ENCODE measurements around the gene ID2. TPM values are rescaled to one million over a fixed set of nuclear protein-coding genes. Genes with fewer than 3 reads are reported as not detected.
A peak's percentile ranks its signal among the peaks of the same experiment; 100 is the strongest.

The ID2 gene
- total RNA-seq, 1 experiment from 2014 or later = 209 TPM

- H3K36me3 ChIP-seq = no peaks in the 10 kb centered on the region
- peak overlapping the region; percentile 23; the same call in 1 of the 2 replicates for H3K27ac ChIP-seq
- no peaks in the 10 kb centered on the region for H3K9me3 ChIP-seq (replicated peaks)
- H3K27me3 ChIP-seq (replicated peaks) = no peaks in the 10 kb centered on the region
- peaks cover 27% of the 10 kb centered on the region for H3K4me1 ChIP-seq (replicated peaks)
- no peak overlapping the region for H3K4me3 ChIP-seq
- DNase-seq (ENCODE audit: low read depth in 1 of 2, low spot score in 2 of 2) = peak in 1 of 2 experiments; percentile 81
These were observed 25.7 kb upstream of the ID2 start for GRCh38 chr2:8656160-8656641.

- H3K27ac ChIP-seq = peak overlapping the region; percentile 23; the same call in 1 of the 2 replicates
- no peaks in the 10 kb centered on the region for H3K27me3 ChIP-seq (replicated peaks)
These were observed 25.0 kb upstream of the ID2 start for GRCh38 chr2:8656811-8657210.

GRCh38 chr2:8657423-8658062 lies 24.3 kb upstream of the ID2 start:
- no peak overlapping the region for H3K4me3 ChIP-seq
- H3K4me1 ChIP-seq (replicated peaks) = peaks cover 40% of the 10 kb centered on the region
- no peaks in the 10 kb centered on the region for H3K9me3 ChIP-seq (replicated peaks)
- H3K36me3 ChIP-seq = no peaks in the 10 kb centered on the region
- H3K27me3 ChIP-seq (replicated peaks) = no peaks in the 10 kb centered on the region
- DNase-seq (ENCODE audit: low read depth in 1 of 2, low spot score in 2 of 2) = no peak
- H3K27ac ChIP-seq = no peak overlapping the region

More at GRCh38 chr2:8656811-8657210, 25.0 kb upstream of the ID2 start:
- Histone ChIP-seq H3K4me3 (no peak overlapping the region), H3K4me1 (replicated peaks) (peaks cover 33% of the 10 kb centered on the region), H3K9me3 (replicated peaks) (no peaks in the 10 kb centered on the region), H3K36me3 (no peaks in the 10 kb centered on the region)
- no peak for DNase-seq (ENCODE audit: low read depth in 1 of 2, low spot score in 2 of 2)

GRCh38 chr2:8658064-8658862 lies 23.6 kb upstream of the ID2 start:
- Histone ChIP-seq H3K27ac (no peak overlapping the region), H3K27me3 (replicated peaks) (no peaks in the 10 kb centered on the region)

DNA sequence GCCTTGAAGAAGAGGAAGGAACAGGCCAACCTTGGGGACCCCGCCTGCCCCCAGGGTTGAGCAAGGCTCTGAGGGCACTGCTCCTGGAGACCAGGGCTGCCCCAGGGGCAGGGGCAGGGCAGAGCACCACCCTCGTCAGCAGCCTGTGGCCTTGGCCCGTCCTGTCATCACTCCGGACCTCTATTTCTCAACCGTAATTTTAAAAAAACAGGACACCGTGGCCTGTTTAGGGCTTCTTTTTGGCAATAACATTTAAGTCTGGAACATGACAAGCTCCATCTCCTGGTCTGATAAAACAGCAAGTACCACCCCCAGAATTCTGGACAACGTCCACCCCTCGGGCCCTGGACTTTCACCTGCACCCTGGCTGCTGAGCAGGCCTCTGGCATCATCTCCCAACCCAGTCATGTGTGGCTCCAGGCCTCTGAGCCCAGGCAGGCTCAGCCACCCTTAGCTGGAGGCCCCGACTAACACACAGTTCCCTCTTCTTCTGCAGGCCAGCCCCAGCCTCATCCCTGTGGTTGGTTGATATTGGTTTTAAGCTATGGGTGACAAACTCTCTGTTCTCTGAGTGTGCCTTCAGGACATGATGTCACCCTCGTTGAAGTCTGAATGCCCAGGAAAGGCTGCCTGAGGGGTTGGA lies 22.6 kb upstream of the ID2 start:
- peaks cover 50% of the 10 kb centered on the region for H3K4me1 ChIP-seq (replicated peaks)

More at GRCh38 chr2:8658064-8658862, 23.6 kb upstream of the ID2 start:
- Histone ChIP-seq H3K4me1 (replicated peaks) (peaks cover 47% of the 10 kb centered on the region), H3K36me3 (no peaks in the 10 kb centered on the region), H3K4me3 (no peak overlapping the region), H3K9me3 (replicated peaks) (no peaks in the 10 kb centered on the region)
- no peak for DNase-seq (ENCODE audit: low read depth in 1 of 2, low spot score in 2 of 2)

GRCh38 chr2:8659735-8660492 lies 21.9 kb upstream of the ID2 start:
- H3K27ac ChIP-seq = no peak overlapping the region

More for the DNA sequence above, 22.6 kb upstream of the ID2 start:
- no peak for DNase-seq (ENCODE audit: low read depth in 1 of 2, low spot score in 2 of 2)
- Histone ChIP-seq H3K36me3 (no peaks in the 10 kb centered on the region), H3K27me3 (replicated peaks) (no peaks in the 10 kb centered on the region), H3K27ac (no peak overlapping the region), H3K9me3 (replicated peaks) (no peaks in the 10 kb centered on the region), H3K4me3 (no peak overlapping the region)

DNA sequence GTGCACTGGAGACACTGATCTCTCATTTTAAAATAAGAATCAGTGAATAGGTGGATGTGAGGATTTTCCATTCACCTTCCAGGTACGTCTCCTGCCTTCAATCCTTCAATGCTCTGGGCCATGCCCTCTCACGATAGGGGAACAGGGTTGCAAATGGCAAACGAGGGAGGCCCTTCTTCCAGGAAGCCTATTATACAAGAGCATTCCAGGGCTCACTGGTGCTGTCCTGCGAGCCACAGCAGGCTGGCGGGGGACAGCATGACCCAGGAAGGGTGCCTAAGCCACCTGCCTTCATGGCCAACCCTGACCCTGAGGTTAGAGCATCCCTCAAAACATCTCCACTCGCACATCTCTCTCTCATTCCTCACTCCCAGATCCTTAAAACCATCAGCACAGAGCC lies 20.6 kb upstream of the ID2 start:
- no peak for DNase-seq (ENCODE audit: low read depth in 1 of 2, low spot score in 2 of 2)
- no peak overlapping the region for H3K4me3 ChIP-seq
- H3K27ac ChIP-seq = peak overlapping the region; percentile 59
- H3K4me1 ChIP-seq (replicated peaks) = peaks cover 40% of the 10 kb centered on the region
- no peaks in the 10 kb centered on the region for H3K27me3 ChIP-seq (replicated peaks)
- H3K9me3 ChIP-seq (replicated peaks) = no peaks in the 10 kb centered on the region; the same call in 1 of the 2 replicates
- no peaks in the 10 kb centered on the region for H3K36me3 ChIP-seq

More at GRCh38 chr2:8659735-8660492, 21.9 kb upstream of the ID2 start:
- Histone ChIP-seq H3K27me3 (replicated peaks) (no peaks in the 10 kb centered on the region), H3K9me3 (replicated peaks) (no peaks in the 10 kb centered on the region), H3K36me3 (no peaks in the 10 kb centered on the region), H3K4me3 (no peak overlapping the region), H3K4me1 (replicated peaks) (peaks cover 50% of the 10 kb centered on the region)
- no peak for DNase-seq (ENCODE audit: low read depth in 1 of 2, low spot score in 2 of 2)

DNA sequence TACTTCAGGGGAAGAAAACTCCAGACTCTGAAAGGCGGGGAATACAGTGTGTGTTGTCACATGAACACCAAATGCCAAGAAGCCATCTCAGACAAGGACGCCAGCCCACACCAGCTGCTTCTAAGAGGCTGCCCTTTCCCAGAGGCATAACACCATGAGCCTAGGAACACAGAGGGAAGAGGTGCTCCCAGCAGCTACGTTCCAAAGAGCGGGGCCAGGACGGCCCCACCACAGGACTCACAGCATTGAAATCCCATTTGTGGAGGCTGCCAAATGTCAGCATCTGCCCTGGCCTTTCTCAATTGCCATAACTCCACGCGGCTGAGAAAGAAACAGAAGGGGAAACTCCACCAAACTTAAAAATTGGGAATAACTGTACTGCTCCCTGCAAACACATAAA lies 20.1 kb upstream of the ID2 start:
- Histone ChIP-seq H3K36me3 (no peaks in the 10 kb centered on the region), H3K4me3 (no peak overlapping the region), H3K27ac (peak overlapping the region; percentile 59), H3K9me3 (replicated peaks) (no peaks in the 10 kb centered on the region; the same call in 1 of the 2 replicates), H3K4me1 (replicated peaks) (peaks cover 35% of the 10 kb centered on the region), H3K27me3 (replicated peaks) (no peaks in the 10 kb centered on the region)
- no peak for DNase-seq (ENCODE audit: low read depth in 1 of 2, low spot score in 2 of 2)

DNA sequence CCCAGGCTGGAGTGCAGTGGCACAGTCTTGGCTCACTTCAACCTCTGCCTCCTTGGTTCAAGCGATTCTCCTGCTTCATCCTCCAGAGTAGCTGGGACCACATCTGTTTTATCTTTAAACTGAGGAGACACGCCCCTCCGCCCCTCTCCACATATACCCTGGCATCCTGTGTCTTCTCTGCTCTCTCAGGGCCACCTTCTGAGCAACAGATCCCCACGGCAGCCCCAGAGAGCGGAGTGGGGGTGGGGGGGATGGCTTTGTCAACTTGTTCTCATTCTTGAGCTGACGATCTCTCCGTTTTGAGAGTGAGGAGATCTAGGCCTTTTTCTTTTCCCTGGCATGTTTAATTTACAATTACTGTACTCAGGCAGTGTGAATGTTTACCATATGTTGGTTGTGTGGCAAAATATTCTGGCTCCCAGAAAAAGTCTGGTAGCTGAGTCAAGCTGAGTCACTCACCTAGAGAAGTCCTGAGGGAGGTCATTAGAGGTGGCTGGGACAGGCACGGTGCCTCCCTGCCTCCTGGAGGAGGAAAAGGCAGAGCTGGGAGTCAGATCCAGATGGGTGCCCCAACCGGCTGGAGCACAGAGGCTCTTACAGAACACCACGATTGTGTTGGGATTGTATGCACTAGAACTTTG lies 19.5 kb upstream of the ID2 start:
- H3K27ac ChIP-seq = peak overlapping the region; percentile 59
- H3K27me3 ChIP-seq (replicated peaks) = no peaks in the 10 kb centered on the region
- peak; percentile 90 to 96 for DNase-seq (ENCODE audit: low read depth in 1 of 2, low spot score in 2 of 2)
- peaks cover 31% of the 10 kb centered on the region for H3K4me1 ChIP-seq (replicated peaks)
- no peaks in the 10 kb centered on the region for H3K36me3 ChIP-seq
- no peak overlapping the region for H3K4me3 ChIP-seq
- no peaks in the 10 kb centered on the region; the same call in 1 of the 2 replicates for H3K9me3 ChIP-seq (replicated peaks)

DNA sequence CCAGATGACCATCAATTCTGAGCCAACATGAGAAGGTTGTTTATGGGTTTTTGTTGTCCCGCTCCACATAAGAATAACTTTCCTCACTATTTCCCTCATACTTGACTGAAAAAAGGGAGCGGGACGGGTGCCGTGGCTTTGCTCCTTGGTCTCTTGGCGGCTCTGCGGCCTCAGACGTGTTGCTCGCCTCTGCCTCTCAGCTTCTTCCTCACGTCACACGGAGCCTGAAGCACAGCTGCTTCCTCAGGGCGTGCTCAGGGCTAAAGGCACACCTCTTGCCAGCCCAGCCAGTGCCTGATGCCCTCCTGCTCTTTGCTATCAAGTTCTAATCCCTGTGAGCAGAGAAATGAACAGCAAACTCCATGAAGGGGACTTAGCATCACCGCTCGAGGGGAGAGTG lies 17.9 kb upstream of the ID2 start:
- Histone ChIP-seq H3K36me3 (no peaks in the 10 kb centered on the region), H3K9me3 (replicated peaks) (no peaks in the 10 kb centered on the region; the same call in 1 of the 2 replicates), H3K27ac (no peak overlapping the region), H3K27me3 (replicated peaks) (no peaks in the 10 kb centered on the region), H3K4me3 (no peak overlapping the region), H3K4me1 (replicated peaks) (peaks cover 28% of the 10 kb centered on the region)
- no peak for DNase-seq (ENCODE audit: low read depth in 1 of 2, low spot score in 2 of 2)

- H3K27me3 ChIP-seq (replicated peaks) = no peaks in the 10 kb centered on the region
- H3K36me3 ChIP-seq = no peaks in the 10 kb centered on the region
- no peak overlapping the region for H3K4me3 ChIP-seq
- DNase-seq (ENCODE audit: low read depth in 1 of 2, low spot score in 2 of 2) = no peak
- no peak overlapping the region for H3K27ac ChIP-seq
- H3K4me1 ChIP-seq (replicated peaks) = peaks cover 19% of the 10 kb centered on the region
- no peaks in the 10 kb centered on the region; the same call in 1 of the 2 replicates for H3K9me3 ChIP-seq (replicated peaks)
These were observed 15.3 kb upstream of the ID2 start for GRCh38 chr2:8666581-8666980.

DNA sequence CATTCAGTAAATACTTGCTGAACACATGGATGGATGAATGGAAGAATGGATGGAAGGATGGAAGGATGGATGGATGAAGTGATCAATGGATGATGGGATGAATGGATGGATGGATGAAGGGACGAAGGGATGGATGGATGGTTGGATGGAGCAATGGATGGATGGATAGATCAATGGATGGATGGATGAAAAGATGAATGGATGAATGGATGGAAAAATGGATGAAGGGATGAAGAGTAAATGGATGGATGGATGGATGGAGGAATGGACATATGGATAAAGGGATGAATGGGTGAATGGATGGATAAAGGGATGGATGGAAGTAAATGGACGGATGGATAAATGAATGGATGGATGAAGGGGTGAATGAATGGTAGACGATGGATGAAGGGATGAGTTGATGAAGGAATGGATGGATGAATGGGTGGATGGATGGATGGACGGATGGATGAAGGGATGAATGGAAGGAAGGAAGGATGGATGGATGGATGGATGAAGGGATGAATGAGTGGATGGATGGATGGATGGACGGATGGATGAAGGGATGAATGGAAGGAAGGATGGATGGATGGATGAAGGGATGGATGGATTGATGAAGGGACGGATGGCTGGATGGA lies 13.9 kb upstream of the ID2 start:
- H3K27me3 ChIP-seq (replicated peaks) = no peaks in the 10 kb centered on the region
- no peak for DNase-seq (ENCODE audit: low read depth in 1 of 2, low spot score in 2 of 2)
- no peak overlapping the region for H3K27ac ChIP-seq
- H3K4me1 ChIP-seq (replicated peaks) = peaks cover 5% of the 10 kb centered on the region
- H3K4me3 ChIP-seq = no peak overlapping the region
- H3K36me3 ChIP-seq = no peaks in the 10 kb centered on the region
- no peaks in the 10 kb centered on the region; the same call in 1 of the 2 replicates for H3K9me3 ChIP-seq (replicated peaks)

Data from SJSA1 (cell line).